Activated gamma-delta T cell treated with Interleukin-2 at 50 U/mL for 16 hours (primary cell): ENCODE results near the gene GLS.

Experiments
- DNase-seq: peaks from one replicate; pipeline ENCODE4 v3.0.0-alpha.2; 2020

GLS gene

GRCh38 chr2:190888449-190888848, 7.8 kb downstream of the GLS start:
- no peak for DNase-seq

- DNase-seq = no peak
Observed at GRCh38 chr2:190889175-190889943, 8.7 kb downstream of the GLS start.

GRCh38 chr2:190891372-190891771, 10.8 kb downstream of the GLS start:
- DNase-seq = no peak

- DNase-seq = no peak
Observed at GRCh38 chr2:190891889-190892288, 11.3 kb downstream of the GLS start.

GRCh38 chr2:190893157-190893556, 12.5 kb downstream of the GLS start:
- DNase-seq = no peak

GRCh38 chr2:190896477-190896876, 15.9 kb downstream of the GLS start:
- no peak for DNase-seq

- no peak for DNase-seq
Observed at GRCh38 chr2:190903693-190904450, 23.3 kb downstream of the GLS start.

- DNase-seq = no peak
Observed at GRCh38 chr2:190904640-190905261, 24.1 kb downstream of the GLS start.

- no peak for DNase-seq
Observed at GRCh38 chr2:190908532-190908931, 27.9 kb downstream of the GLS start.

- DNase-seq = no peak
Observed at GRCh38 chr2:190909680-190910079, 29.1 kb downstream of the GLS start.

GRCh38 chr2:190910341-190911136, 29.9 kb downstream of the GLS start:
- DNase-seq = no peak

GRCh38 chr2:190911813-190912212, 31.2 kb downstream of the GLS start:
- no peak for DNase-seq

GRCh38 chr2:190912726-190913125, 32.1 kb downstream of the GLS start:
- DNase-seq = no peak

GRCh38 chr2:190913725-190914124, 33.1 kb downstream of the GLS start:
- DNase-seq = no peak

GRCh38 chr2:190916829-190917228, 36.2 kb downstream of the GLS start:
- no peak for DNase-seq

- DNase-seq = no peak
Observed at GRCh38 chr2:190920085-190920484, 39.5 kb downstream of the GLS start.

- no peak for DNase-seq
Observed at GRCh38 chr2:190922376-190922775, 41.8 kb downstream of the GLS start.

GRCh38 chr2:190927301-190927700, 46.7 kb downstream of the GLS start:
- DNase-seq = no peak

GRCh38 chr2:190929919-190930318, 49.3 kb downstream of the GLS start:
- no peak for DNase-seq

GRCh38 chr2:190930411-190930810, 49.8 kb downstream of the GLS start:
- DNase-seq = no peak

GRCh38 chr2:190932514-190932913, 51.9 kb downstream of the GLS start:
- DNase-seq = no peak

GRCh38 chr2:190933361-190933760, 52.7 kb downstream of the GLS start:
- DNase-seq = no peak

GRCh38 chr2:190935054-190935453, 54.4 kb downstream of the GLS start:
- no peak for DNase-seq
